DOHH2 (cell line): ENCODE data around the gene BPHL.

Experiments
- EZH2phosphoT487 ChIP-seq: fragments of 200-600 bp; sonication (generic); IDR thresholded peaks from 2 replicates; pipeline ENCODE4 v1.6.1; 2017; ENCODE audit warnings: borderline replicate concordance, mild to moderate bottlenecking, antibody characterized with exemption, low read length, moderate library complexity, mixed read lengths
- TF ChIP-seq, protein P1 (sequence below): fragments of 200-600 bp; sonication (generic); IDR thresholded peaks from one replicate; pipeline ENCODE4 v1.5.1; 2014; ENCODE audit warnings: antibody characterized with exemption, mild to moderate bottlenecking, low read depth, low read length; ENCODE audit not compliant: poor library complexity, severe bottlenecking

DNA sequence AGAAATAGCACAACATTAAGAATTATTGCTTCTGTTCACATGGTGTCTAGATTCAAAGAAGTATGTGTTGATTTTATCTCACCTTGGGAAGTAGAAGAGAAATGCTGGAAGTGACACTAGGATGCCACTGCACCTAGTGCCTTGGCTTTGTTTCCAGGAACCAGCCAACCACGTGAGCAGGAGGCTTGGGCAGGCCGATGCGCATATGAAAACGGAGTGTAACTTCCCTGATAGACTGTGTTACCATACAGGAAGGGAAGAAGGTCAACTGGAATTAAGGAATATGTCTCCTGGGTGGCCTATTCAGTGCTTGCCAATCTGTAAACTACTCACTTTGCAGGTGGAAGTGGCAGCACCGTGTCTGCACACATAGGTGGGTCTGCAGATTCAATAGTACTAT is 80.9 kb downstream of the BPHL start:
- TF ChIP-seq, protein P1, sequence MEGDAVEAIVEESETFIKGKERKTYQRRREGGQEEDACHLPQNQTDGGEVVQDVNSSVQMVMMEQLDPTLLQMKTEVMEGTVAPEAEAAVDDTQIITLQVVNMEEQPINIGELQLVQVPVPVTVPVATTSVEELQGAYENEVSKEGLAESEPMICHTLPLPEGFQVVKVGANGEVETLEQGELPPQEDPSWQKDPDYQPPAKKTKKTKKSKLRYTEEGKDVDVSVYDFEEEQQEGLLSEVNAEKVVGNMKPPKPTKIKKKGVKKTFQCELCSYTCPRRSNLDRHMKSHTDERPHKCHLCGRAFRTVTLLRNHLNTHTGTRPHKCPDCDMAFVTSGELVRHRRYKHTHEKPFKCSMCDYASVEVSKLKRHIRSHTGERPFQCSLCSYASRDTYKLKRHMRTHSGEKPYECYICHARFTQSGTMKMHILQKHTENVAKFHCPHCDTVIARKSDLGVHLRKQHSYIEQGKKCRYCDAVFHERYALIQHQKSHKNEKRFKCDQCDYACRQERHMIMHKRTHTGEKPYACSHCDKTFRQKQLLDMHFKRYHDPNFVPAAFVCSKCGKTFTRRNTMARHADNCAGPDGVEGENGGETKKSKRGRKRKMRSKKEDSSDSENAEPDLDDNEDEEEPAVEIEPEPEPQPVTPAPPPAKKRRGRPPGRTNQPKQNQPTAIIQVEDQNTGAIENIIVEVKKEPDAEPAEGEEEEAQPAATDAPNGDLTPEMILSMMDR: no peak
- no peak for TF ChIP-seq EZH2phosphoT487
